ENCODE results near the gene C5orf47. TPM values are rescaled to one million over a fixed set of nuclear protein-coding genes. Genes with fewer than 3 reads are reported as not detected.

C5orf47 gene
- under 1 TPM; 0.09 to 0.26 (median 0.22) TPM for polyA plus RNA-seq (ENCODE audit: insufficient read length in 4 of 4)

DNA sequence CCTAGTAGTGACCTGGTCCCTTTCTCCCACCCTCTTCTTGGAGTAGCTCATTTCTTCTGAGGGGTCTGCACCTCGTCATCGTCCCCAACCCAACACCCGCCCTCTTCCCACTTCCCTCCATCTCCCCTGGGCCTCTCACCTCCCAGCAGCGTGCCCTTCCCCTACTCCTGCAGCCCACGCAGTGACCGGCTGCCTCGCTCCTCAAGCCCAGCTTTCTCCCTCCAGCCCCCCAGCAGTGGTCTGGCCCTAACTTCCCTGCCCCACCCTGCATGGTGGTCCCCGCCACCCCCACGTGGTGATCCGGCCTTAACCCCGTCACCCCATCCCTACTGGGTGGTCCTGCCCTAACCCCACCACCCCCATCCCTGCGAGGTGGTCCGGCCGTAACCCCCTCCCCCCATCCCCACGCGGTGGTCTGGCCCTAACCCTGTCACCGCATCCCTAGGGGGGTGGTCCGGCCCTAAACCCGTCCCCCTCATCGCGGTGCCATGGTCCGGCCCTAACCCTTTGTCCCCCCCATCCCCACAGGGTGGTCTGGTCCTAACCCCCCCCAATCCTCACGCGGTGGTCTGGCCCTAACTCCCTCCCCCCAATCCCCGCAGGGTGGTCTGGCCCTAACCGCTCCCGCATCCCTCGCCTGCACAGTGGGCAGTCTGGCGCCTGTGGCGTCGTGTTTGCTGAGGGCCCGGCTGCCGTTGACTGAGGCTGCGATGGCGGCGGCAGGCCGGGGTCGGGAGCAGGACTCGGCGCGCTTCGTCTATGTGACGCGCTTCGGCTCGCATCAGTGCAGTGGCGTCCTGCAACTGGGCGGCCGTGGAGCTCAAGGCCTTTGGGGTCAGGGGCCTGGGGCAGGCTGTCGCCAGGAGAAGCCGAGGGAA, at the start of gene C5orf47:
Gene C5orf47, plus strand, starts transcription at position 617 of the 878 bp plus-strand sequence. Its CDS starts 94 bp downstream, at position 711.
- no peak for DNase-seq (ENCODE audit: low read depth in 4 of 4, low spot score in 3 of 4)

GRCh38 chr5:173940269-173940668, 48.7 kb upstream of the C5orf47 start:
- DNase-seq (ENCODE audit: low read depth in 4 of 4, low spot score in 3 of 4), result no peak

DNA sequence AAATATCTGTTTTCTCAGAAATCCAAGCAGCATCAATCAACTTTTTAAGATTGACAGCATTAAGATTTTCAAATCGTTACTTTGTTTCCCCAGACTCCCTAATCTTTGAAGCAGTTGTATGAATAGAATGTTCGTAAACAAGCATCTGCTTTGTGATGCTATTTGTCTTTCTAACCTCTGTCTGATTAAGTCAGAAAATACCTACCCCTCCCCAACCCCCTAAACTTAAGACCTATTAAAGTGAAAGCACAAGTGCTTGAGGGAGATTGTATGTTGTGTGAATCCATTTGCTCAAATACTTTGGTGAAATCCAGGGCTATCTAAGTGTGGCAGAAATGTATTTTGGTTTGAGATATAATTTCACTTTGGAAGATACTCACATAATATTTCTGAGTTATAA, 47.9 kb upstream of the C5orf47 start:
- DNase-seq (ENCODE audit: low read depth in 4 of 4, low spot score in 3 of 4), result no peak

DNA sequence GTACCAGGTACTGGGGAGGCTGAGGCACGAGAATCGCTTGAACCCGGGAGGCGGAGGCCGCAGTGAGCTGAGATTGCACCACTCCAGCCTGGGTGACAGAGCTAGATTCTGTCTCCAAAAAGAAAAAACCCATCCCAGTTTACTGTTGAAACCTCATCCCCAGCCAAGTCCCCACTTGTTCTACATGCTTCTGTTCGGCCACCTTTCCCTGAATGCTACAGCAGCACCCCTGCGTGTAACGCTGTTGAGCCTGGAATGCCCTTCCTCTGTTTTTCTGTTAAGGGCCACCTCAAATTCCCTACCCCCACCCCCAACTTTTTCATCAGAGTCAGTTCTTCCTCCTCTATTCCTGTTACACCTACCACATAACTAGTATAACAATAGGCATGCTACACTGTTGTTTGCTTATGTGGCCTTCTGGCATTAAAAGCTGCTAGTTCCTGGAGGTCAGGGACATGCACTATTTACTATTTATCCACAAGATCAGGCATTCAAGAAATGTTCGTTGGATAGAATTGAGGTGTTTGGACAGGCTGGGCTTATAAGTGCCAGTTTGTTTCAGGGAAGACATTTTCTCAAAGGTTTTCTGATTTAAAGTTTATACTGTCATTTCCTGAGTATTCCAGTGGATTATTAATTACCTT, 47.1 kb upstream of the C5orf47 start:
- DNase-seq (ENCODE audit: low read depth in 4 of 4, low spot score in 3 of 4), result no peak

- DNase-seq (ENCODE audit: low read depth in 4 of 4, low spot score in 3 of 4), result no peak
Observed at GRCh38 chr5:173944511-173944910, 44.5 kb upstream of the C5orf47 start.

- no peak for DNase-seq (ENCODE audit: low read depth in 4 of 4, low spot score in 3 of 4)
Observed at GRCh38 chr5:173945160-173945559, 43.8 kb upstream of the C5orf47 start.

GRCh38 chr5:173946323-173946722, 42.6 kb upstream of the C5orf47 start:
- no peak for DNase-seq (ENCODE audit: low read depth in 4 of 4, low spot score in 3 of 4)

DNA sequence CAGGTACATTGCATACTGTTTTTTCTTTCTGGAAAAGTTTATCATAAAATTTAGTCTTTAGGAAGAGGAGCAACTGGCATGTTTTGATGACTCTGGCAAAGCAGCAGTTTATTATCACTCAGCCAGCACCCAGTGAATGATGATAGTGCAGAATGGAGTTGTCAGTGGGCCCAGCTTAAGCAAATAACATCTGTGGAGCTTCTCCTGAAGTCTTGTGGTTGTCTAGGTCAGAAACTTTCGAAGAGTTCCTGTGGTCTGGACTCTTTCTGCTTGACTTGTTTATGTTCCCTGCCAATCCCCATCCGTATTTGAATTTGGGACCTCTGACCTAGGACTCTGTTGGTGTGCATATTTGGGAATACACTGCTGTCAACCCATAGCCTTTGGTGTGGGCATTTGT, 38.1 kb upstream of the C5orf47 start:
- DNase-seq (ENCODE audit: low read depth in 4 of 4, low spot score in 3 of 4), result no peak

GRCh38 chr5:173953528-173954090, 35.4 kb upstream of the C5orf47 start:
- no peak for DNase-seq (ENCODE audit: low read depth in 4 of 4, low spot score in 3 of 4)

DNA sequence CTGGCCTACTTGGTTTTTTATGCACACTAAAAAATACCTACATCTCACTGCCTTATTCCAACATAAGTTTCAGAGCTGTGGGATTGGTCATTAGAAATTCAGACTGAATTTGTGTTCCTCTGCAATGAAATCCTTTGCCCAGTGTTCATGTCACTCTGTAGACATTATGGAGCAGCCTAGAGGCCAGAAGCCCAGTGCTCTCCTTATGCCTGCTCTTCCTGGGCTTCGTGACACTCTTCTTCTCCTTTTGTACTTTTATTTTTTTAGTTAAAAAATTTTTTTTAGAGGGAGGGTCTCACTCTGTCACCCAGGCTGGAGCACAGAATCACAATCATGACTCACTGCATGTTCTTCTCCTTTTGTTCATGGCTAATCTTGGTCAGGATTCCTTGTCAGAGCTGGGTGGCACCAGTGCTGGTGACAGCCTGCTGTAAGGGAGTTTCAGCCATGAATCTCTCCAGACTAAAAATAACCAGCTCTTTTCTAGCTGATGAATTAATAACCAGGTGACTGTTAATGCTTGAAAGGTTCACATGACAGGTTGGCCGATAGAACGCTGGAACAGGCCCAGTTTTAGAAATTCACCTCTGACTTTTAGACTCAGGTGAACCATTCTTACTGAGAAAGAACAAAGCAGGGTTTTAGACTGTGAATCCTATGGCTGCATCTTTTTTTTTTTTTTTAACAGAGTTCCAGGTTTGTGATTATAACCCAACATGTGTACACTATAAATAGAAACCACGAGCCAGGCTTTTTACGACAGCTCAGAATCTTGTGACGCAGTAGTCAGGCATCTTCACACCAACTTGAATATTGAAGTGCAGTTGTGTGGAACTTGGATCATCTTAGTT, 34.1 kb upstream of the C5orf47 start:
- DNase-seq (ENCODE audit: low read depth in 4 of 4, low spot score in 3 of 4), result no peak

- no peak for DNase-seq (ENCODE audit: low read depth in 4 of 4, low spot score in 3 of 4)
Observed at GRCh38 chr5:173960986-173961385, 28.0 kb upstream of the C5orf47 start.

DNA sequence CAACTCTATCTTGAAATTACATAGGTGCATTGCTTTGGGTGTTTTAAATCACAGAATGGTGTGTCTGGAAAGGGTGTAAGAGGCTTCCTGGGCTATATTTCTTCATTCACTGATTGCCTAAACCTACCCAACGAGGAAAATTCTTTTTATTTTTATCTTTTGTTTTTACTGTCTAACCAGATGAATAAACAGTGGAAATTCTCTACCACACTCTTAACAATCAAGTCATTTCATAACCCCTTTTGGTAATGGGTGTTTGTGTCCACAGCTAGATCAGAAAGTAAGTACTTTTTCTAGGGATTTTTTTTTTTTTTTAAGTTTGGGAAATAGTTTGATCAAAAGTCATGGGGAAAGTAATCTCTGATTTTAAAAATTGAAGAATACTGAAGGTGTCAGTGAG, 27.6 kb upstream of the C5orf47 start:
- no peak for DNase-seq (ENCODE audit: low read depth in 4 of 4, low spot score in 3 of 4)

DNA sequence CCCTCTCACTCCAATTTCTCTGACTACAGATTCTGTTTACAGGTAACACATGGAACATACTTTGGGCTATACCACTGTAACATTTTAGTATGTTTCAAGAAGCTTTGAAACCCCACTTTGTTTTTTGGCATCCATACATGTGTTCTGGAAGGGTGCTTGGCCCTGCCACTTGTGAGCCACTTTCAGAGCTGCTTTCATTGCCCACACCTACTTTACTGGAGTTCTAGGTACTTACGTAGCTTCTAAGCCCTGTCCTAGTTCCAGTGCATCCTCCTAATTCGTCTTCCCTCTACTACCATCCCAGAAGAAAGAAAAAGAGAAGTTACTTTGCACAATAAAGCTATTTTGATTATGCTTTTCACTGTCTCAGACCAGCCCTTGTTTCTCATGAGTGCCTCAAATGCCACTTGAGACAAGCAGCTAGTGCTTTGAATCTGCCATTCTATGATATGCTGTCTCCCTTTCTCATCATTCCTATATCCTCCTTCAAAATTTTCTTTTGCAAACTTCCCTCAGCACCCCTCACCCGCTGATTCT, 26.5 kb upstream of the C5orf47 start:
- no peak for DNase-seq (ENCODE audit: low read depth in 4 of 4, low spot score in 3 of 4)

DNA sequence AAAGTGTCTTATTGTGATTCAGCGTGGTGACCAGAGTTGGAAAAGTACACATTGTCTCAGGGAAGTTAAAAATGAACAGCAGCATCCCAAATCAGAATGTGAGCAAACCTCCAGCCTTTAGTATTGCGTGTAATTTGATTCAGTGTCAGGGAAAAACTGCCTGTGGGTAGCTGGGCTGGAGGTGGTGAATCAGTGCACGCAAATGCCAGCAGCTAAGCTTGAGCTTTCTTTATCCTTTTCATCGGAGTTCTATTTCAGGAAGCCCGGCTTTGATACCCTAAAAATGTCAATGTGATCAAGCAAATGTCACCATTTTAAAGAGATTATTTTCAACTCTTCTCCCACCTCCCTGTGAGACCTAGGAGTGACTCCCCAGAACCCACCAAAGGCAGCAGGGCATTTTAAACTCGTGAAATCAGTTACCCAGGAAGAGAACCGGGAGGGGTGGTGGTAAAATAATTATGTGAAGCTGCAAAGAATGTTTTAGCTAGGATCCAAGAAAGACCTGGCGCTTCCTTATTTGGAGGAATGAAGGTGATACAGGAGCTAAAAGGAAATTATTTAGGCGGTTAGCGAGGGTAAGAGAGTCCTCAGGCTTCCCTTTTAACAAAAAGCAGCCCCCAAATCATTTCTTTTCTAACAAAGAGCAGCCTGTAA, 25.7 kb upstream of the C5orf47 start:
- DNase-seq (ENCODE audit: low read depth in 4 of 4, low spot score in 3 of 4), result no peak

- DNase-seq (ENCODE audit: low read depth in 4 of 4, low spot score in 3 of 4), result no peak
Observed at GRCh38 chr5:173963867-173964441, 25.0 kb upstream of the C5orf47 start.

GRCh38 chr5:173964506-173964905, 24.5 kb upstream of the C5orf47 start:
- no peak for DNase-seq (ENCODE audit: low read depth in 4 of 4, low spot score in 3 of 4)

GRCh38 chr5:173967241-173967640, 21.7 kb upstream of the C5orf47 start:
- no peak for DNase-seq (ENCODE audit: low read depth in 4 of 4, low spot score in 3 of 4)

- DNase-seq (ENCODE audit: low read depth in 4 of 4, low spot score in 3 of 4), result no peak
Observed at GRCh38 chr5:173968154-173968797, 20.7 kb upstream of the C5orf47 start.
